Nucleus accumbens (tissue), 56 donors: ENCODE measurements around the gene CEND1.

Experiments
- DNase-seq, 56 donors: peaks; one replicate each; lab custom pipeline; 2025; lab: John Stamatoyannopoulos, UW

The CEND1 gene

GRCh38 chr11:815675-816432, 26.0 kb upstream of the CEND1 start:
- no peak for DNase-seq

GRCh38 chr11:813456-814096, 23.7 kb upstream of the CEND1 start:
- no peak for DNase-seq

GRCh38 chr11:813072-813455, 23.2 kb upstream of the CEND1 start:
- DNase-seq, result no peak

- DNase-seq, result no peak
These were observed 22.5 kb upstream of the CEND1 start for GRCh38 chr11:812390-812789.

- DNase-seq, result no peak
These were observed 21.8 kb upstream of the CEND1 start for GRCh38 chr11:811446-812245.

GRCh38 chr11:810040-810567, 20.2 kb upstream of the CEND1 start:
- no peak for DNase-seq

GRCh38 chr11:809287-810039, 19.6 kb upstream of the CEND1 start, which contains the start of gene RPLP2:
Gene RPLP2, plus strand, starts transcription at chr11:809967. Its CDS starts 268 bp downstream, at chr11:810235.
- peak; percentile 83 to 100 (median 97) for DNase-seq

GRCh38 chr11:808427-809286, 18.8 kb upstream of the CEND1 start:
- peak in 1 of 56 donors; percentile 81 for DNase-seq

GRCh38 chr11:804599-804964, 14.7 kb upstream of the CEND1 start:
- DNase-seq, result no peak

- DNase-seq, result no peak
These were observed 14.1 kb upstream of the CEND1 start for GRCh38 chr11:803770-804598.

- DNase-seq, result no peak
These were observed 13.5 kb upstream of the CEND1 start for GRCh38 chr11:803467-803742.

GRCh38 chr11:802693-803466, 13.0 kb upstream of the CEND1 start:
- DNase-seq, result no peak

- DNase-seq, result no peak
These were observed 12.2 kb upstream of the CEND1 start for GRCh38 chr11:802018-802617.

- no peak for DNase-seq
These were observed 11.3 kb upstream of the CEND1 start for GRCh38 chr11:801097-801780.

- DNase-seq, result no peak
These were observed 10.6 kb upstream of the CEND1 start for GRCh38 chr11:800473-800872.

- no peak for DNase-seq
These were observed 9.9 kb upstream of the CEND1 start for GRCh38 chr11:799641-800316.
